ENCODE results near the gene LAMA3. TPM values are rescaled to one million over a fixed set of nuclear protein-coding genes. Genes with fewer than 3 reads are reported as not detected.

The LAMA3 gene
- polyA plus RNA-seq, 1 experiment = 0.32 TPM

DNA sequence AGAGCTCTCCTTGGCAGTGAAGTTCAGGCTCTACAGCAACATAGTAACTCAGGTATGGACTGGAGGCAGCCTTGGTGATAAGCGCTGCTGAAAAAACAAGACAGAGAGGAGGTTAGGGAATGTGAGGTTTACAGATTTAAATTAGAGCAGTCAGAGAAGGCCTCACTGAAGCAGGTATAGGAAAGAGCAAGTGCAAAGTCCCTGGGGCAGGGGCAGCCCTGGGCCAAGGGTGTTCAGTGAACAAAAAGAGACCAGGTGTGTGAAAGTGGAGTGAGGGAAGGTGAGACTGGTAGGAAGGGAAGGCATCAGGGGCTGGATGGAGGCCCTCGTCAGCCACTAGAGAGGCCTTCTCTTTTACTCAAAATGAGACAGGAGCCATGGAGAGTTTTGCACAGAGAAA lies 89.6 kb downstream of the LAMA3 start:
- POLR2A ChIA-PET = no interaction called here
- no peak for TF ChIP-seq CTCF (IDR thresholded peaks at IDR 0.05; ENCODE audit: low read depth, low read length)
- peaks cover 18% of the 10 kb centered on the region for H3K27me3 ChIP-seq (ENCODE audit: control insufficient read depth, insufficient read depth, low read length)
- CTCF ChIA-PET = no interaction called here
- no peak overlapping the region for H3K27ac ChIP-seq (ENCODE audit: low read depth, low read length)
- no peak overlapping the region for H3K4me3 ChIP-seq (ENCODE audit: low read depth, low read length)
- no peaks in the 10 kb centered on the region for H3K9me3 ChIP-seq (ENCODE audit: control insufficient read depth, insufficient read depth, low read length)
- no peak for DNase-seq (ENCODE audit: low read depth, low spot score)

GRCh38 chr18:23779696-23780303 lies 90.5 kb downstream of the LAMA3 start:
- peaks cover 18% of the 10 kb centered on the region for H3K27me3 ChIP-seq (ENCODE audit: control insufficient read depth, insufficient read depth, low read length)
- no peak overlapping the region for H3K27ac ChIP-seq (ENCODE audit: low read depth, low read length)
- no peak overlapping the region for H3K4me3 ChIP-seq (ENCODE audit: low read depth, low read length)
- CTCF ChIA-PET = no interaction called here
- POLR2A ChIA-PET = no interaction called here
- no peak for TF ChIP-seq CTCF (IDR thresholded peaks at IDR 0.05; ENCODE audit: low read depth, low read length)
- DNase-seq (ENCODE audit: low read depth, low spot score) = no peak
- H3K9me3 ChIP-seq (ENCODE audit: control insufficient read depth, insufficient read depth, low read length) = no peaks in the 10 kb centered on the region

GRCh38 chr18:23784832-23785245 lies 95.6 kb downstream of the LAMA3 start:
- peaks cover 2% of the 10 kb centered on the region for H3K27me3 ChIP-seq (ENCODE audit: control insufficient read depth, insufficient read depth, low read length)
- no peak overlapping the region for H3K27ac ChIP-seq (ENCODE audit: low read depth, low read length)
- H3K4me3 ChIP-seq (ENCODE audit: low read depth, low read length) = no peak overlapping the region
- DNase-seq (ENCODE audit: low read depth, low spot score) = peak; percentile 15
- ChIA-PET POLR2A (no interaction called here), CTCF (no interaction called here)
- 0 out of 2 replicates have a peak, but pooled peaks cover 2% of the 10 kb centered on the region for H3K9me3 ChIP-seq (ENCODE audit: control insufficient read depth, insufficient read depth, low read length)
- TF ChIP-seq CTCF (IDR thresholded peaks at IDR 0.05; ENCODE audit: low read depth, low read length) = no peak

GRCh38 chr18:23793051-23793450 lies 103.8 kb downstream of the LAMA3 start:
- TF ChIP-seq CTCF (IDR thresholded peaks at IDR 0.05; ENCODE audit: low read depth, low read length) = no peak
- no peak overlapping the region for H3K27ac ChIP-seq (ENCODE audit: low read depth, low read length)
- no peaks in the 10 kb centered on the region for H3K9me3 ChIP-seq (ENCODE audit: control insufficient read depth, insufficient read depth, low read length)
- ChIA-PET CTCF (no interaction called here), POLR2A (no interaction called here)
- H3K27me3 ChIP-seq (ENCODE audit: control insufficient read depth, insufficient read depth, low read length) = peaks cover 5% of the 10 kb centered on the region
- no peak for DNase-seq (ENCODE audit: low read depth, low spot score)
- H3K4me3 ChIP-seq (ENCODE audit: low read depth, low read length) = no peak overlapping the region

GRCh38 chr18:23793985-23794867 lies 105.0 kb downstream of the LAMA3 start:
- ChIA-PET CTCF (no interaction called here), POLR2A (no interaction called here)
- 0 out of 2 replicates have a peak, but pooled peaks have one; percentile 5 for TF ChIP-seq CTCF (IDR thresholded peaks at IDR 0.05; ENCODE audit: low read depth, low read length)
- H3K4me3 ChIP-seq (ENCODE audit: low read depth, low read length) = no peak overlapping the region
- peaks cover 11% of the 10 kb centered on the region for H3K27me3 ChIP-seq (ENCODE audit: control insufficient read depth, insufficient read depth, low read length)
- no peak overlapping the region for H3K27ac ChIP-seq (ENCODE audit: low read depth, low read length)
- no peaks in the 10 kb centered on the region for H3K9me3 ChIP-seq (ENCODE audit: control insufficient read depth, insufficient read depth, low read length)
- no peak for DNase-seq (ENCODE audit: low read depth, low spot score)

Measured in AG04450 (cell line).